Hepatocyte (in vitro differentiated cells): Measurements from ENCODE around the gene ITPKC. TPM values are rescaled to one million over a fixed set of nuclear protein-coding genes. Genes with fewer than 3 reads are reported as not detected.
A peak's percentile ranks its signal among the peaks of the same experiment; 100 is the strongest.

ENCODE experiments used
- DNase-seq: peaks from one replicate; pipeline ENCODE4 v3.0.0-alpha.2; 2016; ENCODE audit warnings: low spot score
- H2AFZ ChIP-seq: fragments of 200-600 bp; sonication (generic); 2 replicates; pipeline ENCODE4 v1.6.0; 2016; ENCODE audit warnings: antibody characterized with exemption, mild to moderate bottlenecking
- H3K27ac ChIP-seq: fragments of 200-600 bp; sonication (generic); 2 replicates; pipeline ENCODE4 v1.5.1; 2016; ENCODE audit warnings: mild to moderate bottlenecking
- H3K27me3 ChIP-seq: fragments of 200-600 bp; sonication (generic); 2 replicates; pipeline ENCODE4 v1.6.1; 2016
- H3K36me3 ChIP-seq: fragments of 200-600 bp; sonication (generic); replicated peaks from 2 replicates; pipeline ENCODE4 v1.5.1; 2016; ENCODE audit warnings: low read depth; ENCODE audit not compliant: insufficient read depth
- H3K4me1 ChIP-seq: fragments of 200-600 bp; sonication (generic); 2 replicates; pipeline ENCODE4 v1.5.1; 2016; ENCODE audit warnings: mild to moderate bottlenecking, moderate library complexity; ENCODE audit not compliant: insufficient read depth
- H3K4me2 ChIP-seq: fragments of 200-600 bp; sonication (generic); 2 replicates; pipeline ENCODE4 v1.6.0; 2016
- H3K4me3 ChIP-seq: fragments of 200-600 bp; sonication (generic); 2 replicates; pipeline ENCODE4 v1.5.1; 2016; ENCODE audit warnings: mild to moderate bottlenecking
- H3K79me2 ChIP-seq: fragments of 200-600 bp; sonication (generic); 2 replicates; pipeline ENCODE4 v1.6.0; 2017; ENCODE audit warnings: mild to moderate bottlenecking
- H3K9me2 ChIP-seq: fragments of 200-600 bp; sonication (generic); replicated peaks from 2 replicates; pipeline ENCODE4 v1.6.0; 2017; ENCODE audit warnings: mild to moderate bottlenecking; ENCODE audit not compliant: insufficient read depth
- H3K9me3 ChIP-seq: fragments of 200-600 bp; sonication (generic); 2 replicates; pipeline ENCODE4 v1.5.1; 2016; ENCODE audit warnings: low read depth, mild to moderate bottlenecking
- H4K20me1 ChIP-seq: fragments of 200-600 bp; sonication (generic); 2 replicates; pipeline ENCODE4 v1.6.0; 2016; ENCODE audit warnings: mild to moderate bottlenecking; ENCODE audit not compliant: insufficient read depth, poor library complexity, severe bottlenecking
- CTCF ChIP-seq: fragments of 200-600 bp; sonication (generic); IDR thresholded peaks from 2 replicates; pipeline ENCODE4 v1.5.1; 2016; ENCODE audit warnings: antibody characterized with exemption, mild to moderate bottlenecking; ENCODE audit not compliant: poor library complexity
- EZH2 ChIP-seq: fragments of 200-600 bp; sonication (generic); IDR thresholded peaks from 2 replicates; pipeline ENCODE4 v1.6.1; 2016; ENCODE audit warnings: antibody characterized with exemption, mild to moderate bottlenecking, borderline replicate concordance
- EZH2phosphoT487 ChIP-seq: fragments of 200-600 bp; sonication (generic); IDR thresholded peaks from one replicate; pipeline ENCODE4 v1.6.1; 2018; ENCODE audit warnings: antibody characterized with exemption, mild to moderate bottlenecking, low read depth, moderate library complexity; ENCODE audit not compliant: unreplicated experiment, severe bottlenecking
- WGBS: methylation state at CpG from one replicate; pipeline ENCODE4 v1.1.6; 2016; ENCODE audit warnings: low lambda C conversion rate; ENCODE audit errors: missing lambda C conversion rate; 5-methylcytosine and 5-hydroxymethylcytosine counted together
- polyA plus RNA-seq: library from polyadenylated mRNA; unstranded; fragments of >200 nt; fragmentation: Nextera tagmentation; extraction: Ambion mirVana; gene quantifications from 2 replicates; pipeline ENCODE4 v1.2.1, GENCODE V29; 2016
- total RNA-seq: library from RNA; depleted of rRNA; stranded (reverse); fragments of >200 nt; gene quantifications from 2 replicates; pipeline ENCODE4 v1.2.3, GENCODE V29; 2014

Gene ITPKC
- total and polyA plus RNA-seq, 2 experiments from 2014 or later = 52.9 to 75.8 TPM

GRCh38 chr19:40701758-40702157, 15.2 kb upstream of the ITPKC start:
- no peak overlapping the region for H3K4me2 ChIP-seq
- no peaks in the 10 kb centered on the region for H4K20me1 ChIP-seq
- WGBS = 97% methylated on average over 6 of the region's 6 CpGs
- H2AFZ ChIP-seq = no peak overlapping the region
- no peaks in the 10 kb centered on the region for H3K79me2 ChIP-seq
- no peaks in the 10 kb centered on the region for H3K27me3 ChIP-seq
- H3K4me1 ChIP-seq = no peaks in the 10 kb centered on the region
- H3K27ac ChIP-seq = no peak overlapping the region
- H3K9me3 ChIP-seq = no peaks in the 10 kb centered on the region
- DNase-seq = no peak
- H3K36me3 ChIP-seq = no peaks in the 10 kb centered on the region
- no peak overlapping the region for H3K4me3 ChIP-seq
- TF ChIP-seq CTCF (no peak), EZH2 (no peak), EZH2phosphoT487 (no peak)
- H3K9me2 ChIP-seq = no peaks in the 10 kb centered on the region

- no peak overlapping the region for H3K27ac ChIP-seq
- H3K9me3 ChIP-seq = no peaks in the 10 kb centered on the region
- H3K4me3 ChIP-seq = no peak overlapping the region
- TF ChIP-seq EZH2 (no peak), EZH2phosphoT487 (no peak), CTCF (peak; percentile 33)
- DNase-seq = peak; percentile 66
- no peaks in the 10 kb centered on the region for H3K4me1 ChIP-seq
- 63% methylated on average over 17 of the region's 18 CpGs for WGBS
- H3K27me3 ChIP-seq = no peaks in the 10 kb centered on the region
- H3K79me2 ChIP-seq = no peaks in the 10 kb centered on the region
- no peaks in the 10 kb centered on the region for H3K9me2 ChIP-seq
- no peaks in the 10 kb centered on the region for H3K36me3 ChIP-seq
- H4K20me1 ChIP-seq = no peaks in the 10 kb centered on the region
- H2AFZ ChIP-seq = no peak overlapping the region
- no peak overlapping the region for H3K4me2 ChIP-seq
Measured at GRCh38 chr19:40702337-40703012, 14.4 kb upstream of the ITPKC start.

- H4K20me1 ChIP-seq = no peaks in the 10 kb centered on the region
- H3K4me2 ChIP-seq = no peak overlapping the region
- 91% methylated on average over 24 of the region's 24 CpGs for WGBS
- TF ChIP-seq EZH2 (no peak), CTCF (no peak), EZH2phosphoT487 (no peak)
- H2AFZ ChIP-seq = no peak overlapping the region
- H3K27me3 ChIP-seq = no peaks in the 10 kb centered on the region
- no peak for DNase-seq
- H3K9me2 ChIP-seq = no peaks in the 10 kb centered on the region
- H3K4me3 ChIP-seq = no peak overlapping the region
- H3K4me1 ChIP-seq = no peaks in the 10 kb centered on the region
- H3K36me3 ChIP-seq = no peaks in the 10 kb centered on the region
- H3K79me2 ChIP-seq = no peaks in the 10 kb centered on the region
- H3K9me3 ChIP-seq = no peaks in the 10 kb centered on the region
- no peak overlapping the region for H3K27ac ChIP-seq
Measured at GRCh38 chr19:40703029-40703755, 13.7 kb upstream of the ITPKC start.
